Right lobe of liver (tissue), 4 donors: Measurements from ENCODE around the gene KLF1.

Source experiments
- POLR2A ChIP-seq: fragments of 450-650 bp; IDR thresholded peaks from one replicate; pipeline ENCODE4 v1.6.1; 2017; ENCODE audit warnings: antibody characterized with exemption, mild to moderate bottlenecking
- TF ChIP-seq, protein P1 (sequence below), 4 donors: fragments of 200-600 bp in 3 of 4; fragments of 450-650 bp in 1 of 4; IDR thresholded peaks; one replicate each; pipeline versions ENCODE4 v1.5.1 to v1.8.0; 2016 to 2022; ENCODE audit warnings: antibody characterized with exemption in 4 of 4, mild to moderate bottlenecking in 2 of 4
- donor health status: DM: no; HTN: no; CAD: no.
- donor health status: DM: no; HTN: no; CAD: no.
- donor health status: DM: no; HTN: yes; CAD: no.

DNA sequence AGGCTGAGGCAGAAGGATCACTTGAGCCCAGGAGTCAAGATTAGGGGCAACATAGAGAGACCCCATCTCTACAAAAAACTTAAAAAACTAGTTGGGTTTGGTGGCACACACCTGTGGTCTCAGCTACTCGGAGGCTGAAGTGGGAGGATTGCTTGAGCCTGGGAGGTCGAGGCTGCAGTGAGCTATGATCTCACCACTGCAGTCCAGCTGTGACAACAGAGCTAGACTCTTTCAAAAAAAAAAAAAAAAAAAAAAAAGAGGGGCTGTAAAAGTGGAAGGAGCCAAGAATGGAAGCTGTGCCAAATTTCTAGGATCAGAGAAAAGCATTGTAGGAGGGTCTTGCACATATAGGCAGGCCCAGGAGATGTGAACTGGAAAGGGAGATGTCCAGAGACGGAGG is 15.3 kb downstream of the KLF1 start:
- TF ChIP-seq, protein P1, sequence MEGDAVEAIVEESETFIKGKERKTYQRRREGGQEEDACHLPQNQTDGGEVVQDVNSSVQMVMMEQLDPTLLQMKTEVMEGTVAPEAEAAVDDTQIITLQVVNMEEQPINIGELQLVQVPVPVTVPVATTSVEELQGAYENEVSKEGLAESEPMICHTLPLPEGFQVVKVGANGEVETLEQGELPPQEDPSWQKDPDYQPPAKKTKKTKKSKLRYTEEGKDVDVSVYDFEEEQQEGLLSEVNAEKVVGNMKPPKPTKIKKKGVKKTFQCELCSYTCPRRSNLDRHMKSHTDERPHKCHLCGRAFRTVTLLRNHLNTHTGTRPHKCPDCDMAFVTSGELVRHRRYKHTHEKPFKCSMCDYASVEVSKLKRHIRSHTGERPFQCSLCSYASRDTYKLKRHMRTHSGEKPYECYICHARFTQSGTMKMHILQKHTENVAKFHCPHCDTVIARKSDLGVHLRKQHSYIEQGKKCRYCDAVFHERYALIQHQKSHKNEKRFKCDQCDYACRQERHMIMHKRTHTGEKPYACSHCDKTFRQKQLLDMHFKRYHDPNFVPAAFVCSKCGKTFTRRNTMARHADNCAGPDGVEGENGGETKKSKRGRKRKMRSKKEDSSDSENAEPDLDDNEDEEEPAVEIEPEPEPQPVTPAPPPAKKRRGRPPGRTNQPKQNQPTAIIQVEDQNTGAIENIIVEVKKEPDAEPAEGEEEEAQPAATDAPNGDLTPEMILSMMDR (IDR thresholded peaks at IDR 0.05): no peak
- TF ChIP-seq POLR2A: no peak
